ENCODE data around the gene BBS9. TPM values are rescaled to one million over a fixed set of nuclear protein-coding genes. Genes with fewer than 3 reads are reported as not detected.

BBS9 gene
- total and polyA plus RNA-seq, 2 donors (not counting 3 experiments of a cell fraction or from before 2014, with no cell fraction given), result 5.7 to 17.4 TPM

- Histone ChIP-seq H3K4me1 (ENCODE audit: control insufficient read depth, extremely low read depth, insufficient read depth, low read length) (no peaks in the 10 kb centered on the region), H3K36me3 (ENCODE audit: control insufficient read depth in 2 of 2, extremely low read depth in 1 of 2, insufficient read depth in 2 of 2, low read length in 2 of 2) (no peaks in the 10 kb centered on the region), H4K20me1 (replicated peaks; ENCODE audit: control insufficient read depth, extremely low read depth, insufficient read depth, low read length) (no peaks in the 10 kb centered on the region), H3K4me2 (ENCODE audit: insufficient read depth, low read length) (no peak overlapping the region), H3K27ac (ENCODE audit: insufficient read depth, low read depth, low read length) (no peak overlapping the region), H3K9me3 (replicated peaks; ENCODE audit: control insufficient read depth, insufficient read depth, low read length) (no peaks in the 10 kb centered on the region), H3K9me1 (replicated peaks; ENCODE audit: control insufficient read depth, extremely low read depth, insufficient read depth, low read length) (no peaks in the 10 kb centered on the region), H3K27me3 (ENCODE audit: control insufficient read depth in 2 of 2, insufficient read depth in 2 of 2, low read length in 2 of 2) (no peaks in the 10 kb centered on the region), H3K79me2 (ENCODE audit: control insufficient read depth, insufficient read depth, low read length) (no peaks in the 10 kb centered on the region), H2AFZ (ENCODE audit: low read depth, low read length) (no peak overlapping the region), H3K9ac (replicated peaks; ENCODE audit: extremely low read depth, insufficient read depth, low read length) (no peak overlapping the region), H3K4me3 (replicated peaks in 1 of 3; ENCODE audit: insufficient read depth in 1 of 3, low read depth in 1 of 3, low read length in 3 of 3) (no peak overlapping the region)
- dilution Hi-C loops (cut with MboI; ENCODE audit: extremely low pct_ligation_motif_present, low sequenced_read_pairs) (no loop called here), intact Hi-C loops (cut with micrococcal nuclease) (no loop called here)
- CTCF ChIA-PET, result no interaction called here
- no peak for DNase-seq (ENCODE audit: low read depth, low spot score)
- no TSS peak for BruUV-seq (replicated peaks)
- TF ChIP-seq POLR2AphosphoS5 (IDR thresholded peaks at IDR 0.05; ENCODE audit: insufficient read depth, low read depth, low read length) (no peak), MAX (IDR thresholded peaks at IDR 0.05; ENCODE audit: insufficient read depth, insufficient read length) (no peak), CTCF (IDR thresholded peaks at IDR 0.05; ENCODE audit: extremely low read depth in 1 of 2, insufficient read depth in 1 of 2, low read depth in 1 of 2, low read length in 2 of 2) (no peak), EZH2 (IDR thresholded peaks at IDR 0.05; ENCODE audit: borderline replicate concordance, low read depth, low read length, severe bottlenecking) (no peak), GATA2 (IDR thresholded peaks at IDR 0.05; ENCODE audit: insufficient read depth, insufficient read length, low read depth, low read length) (no peak), MYC (IDR thresholded peaks at IDR 0.05; ENCODE audit: low read depth, low read length) (no peak), POLR2A (IDR thresholded peaks at IDR 0.05; ENCODE audit: low read depth, low read length) (no peak), JUN (IDR thresholded peaks at IDR 0.05; ENCODE audit: borderline replicate concordance, insufficient read depth, insufficient read length, low read depth) (no peak), FOS (IDR thresholded peaks at IDR 0.05; ENCODE audit: borderline replicate concordance, insufficient read depth, low read length) (no peak)
- POLR2A ChIA-PET, result no interaction called here
- no peak for FAIRE-seq
Measured at GRCh38 chr7:33326485-33326848, 197.1 kb downstream of the BBS9 start.

Data from endothelial cell of umbilical vein (primary cell).